Hindlimb muscle (tissue), 1 donor: ENCODE measurements around the gene RAD51B. TPM values are rescaled to one million over a fixed set of nuclear protein-coding genes. Genes with fewer than 3 reads are reported as not detected.
A peak's percentile ranks its signal among the peaks of the same experiment; 100 is the strongest.

Experiments
- DNase-seq: peaks from one replicate; pipeline ENCODE4 v3.0.0-alpha.2; 2013
- polyA plus RNA-seq: library from polyadenylated mRNA; unstranded; fragments of 120-200 nt; gene quantifications from one replicate; pipeline ENCODE4 v1.2.1, GENCODE V29; 2013; ENCODE audit not compliant: insufficient read length

The RAD51B gene
- polyA plus RNA-seq, 1 donor, result 10.2 TPM

GRCh38 chr14:68683326-68683725, 863.7 kb downstream of the RAD51B start:
- no peak for DNase-seq

- DNase-seq, result no peak
Measured at GRCh38 chr14:68684466-68685418, 865.2 kb downstream of the RAD51B start.

- no peak for DNase-seq
Measured at GRCh38 chr14:68685419-68686204, 866.0 kb downstream of the RAD51B start.

GRCh38 chr14:68686205-68686465, 866.6 kb downstream of the RAD51B start:
- DNase-seq, result peak; percentile 72

GRCh38 chr14:68686724-68687123, 867.1 kb downstream of the RAD51B start:
- no peak for DNase-seq

DNA sequence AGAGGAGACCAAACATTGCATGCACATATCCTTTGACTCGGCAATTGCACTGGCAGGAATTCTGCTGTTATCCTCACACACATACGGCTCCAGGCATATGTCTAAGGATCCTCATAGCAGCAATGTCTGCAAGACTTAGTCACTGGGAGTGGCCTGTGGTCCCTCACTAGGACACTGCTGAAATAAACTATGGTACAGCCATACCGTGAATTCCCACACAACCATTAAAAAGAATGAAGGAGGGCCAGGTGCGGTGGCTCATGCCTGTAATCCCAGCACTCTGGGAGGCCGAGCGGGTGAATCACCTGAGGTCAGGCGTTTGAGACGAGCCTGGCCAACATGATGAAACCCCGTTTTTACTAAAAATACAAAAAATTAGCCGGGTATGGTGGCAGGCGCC, 868.2 kb downstream of the RAD51B start:
- no peak for DNase-seq

- peak; percentile 79 for DNase-seq
Measured at GRCh38 chr14:68688872-68689371, 869.3 kb downstream of the RAD51B start.

DNA sequence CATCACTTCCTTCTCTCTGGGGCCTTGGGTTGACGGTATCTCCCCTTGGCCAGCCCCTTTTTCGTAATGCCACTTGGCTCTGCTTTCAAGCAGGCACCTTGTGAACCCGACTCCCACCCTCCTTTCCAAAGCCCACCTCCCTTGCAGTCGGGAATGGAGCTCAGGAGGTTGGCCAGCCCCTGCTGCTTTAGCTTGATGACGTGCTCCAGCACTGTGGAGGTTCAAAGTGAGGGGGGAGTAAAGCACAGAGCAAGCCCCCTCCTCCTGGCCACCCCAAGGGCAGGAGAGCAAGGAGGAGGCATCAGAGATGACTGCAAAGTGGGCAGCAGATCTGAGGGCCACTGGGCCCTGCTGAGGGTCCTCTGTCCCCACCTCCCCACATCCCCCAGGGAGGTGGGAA, 869.9 kb downstream of the RAD51B start:
- DNase-seq, result no peak

DNA sequence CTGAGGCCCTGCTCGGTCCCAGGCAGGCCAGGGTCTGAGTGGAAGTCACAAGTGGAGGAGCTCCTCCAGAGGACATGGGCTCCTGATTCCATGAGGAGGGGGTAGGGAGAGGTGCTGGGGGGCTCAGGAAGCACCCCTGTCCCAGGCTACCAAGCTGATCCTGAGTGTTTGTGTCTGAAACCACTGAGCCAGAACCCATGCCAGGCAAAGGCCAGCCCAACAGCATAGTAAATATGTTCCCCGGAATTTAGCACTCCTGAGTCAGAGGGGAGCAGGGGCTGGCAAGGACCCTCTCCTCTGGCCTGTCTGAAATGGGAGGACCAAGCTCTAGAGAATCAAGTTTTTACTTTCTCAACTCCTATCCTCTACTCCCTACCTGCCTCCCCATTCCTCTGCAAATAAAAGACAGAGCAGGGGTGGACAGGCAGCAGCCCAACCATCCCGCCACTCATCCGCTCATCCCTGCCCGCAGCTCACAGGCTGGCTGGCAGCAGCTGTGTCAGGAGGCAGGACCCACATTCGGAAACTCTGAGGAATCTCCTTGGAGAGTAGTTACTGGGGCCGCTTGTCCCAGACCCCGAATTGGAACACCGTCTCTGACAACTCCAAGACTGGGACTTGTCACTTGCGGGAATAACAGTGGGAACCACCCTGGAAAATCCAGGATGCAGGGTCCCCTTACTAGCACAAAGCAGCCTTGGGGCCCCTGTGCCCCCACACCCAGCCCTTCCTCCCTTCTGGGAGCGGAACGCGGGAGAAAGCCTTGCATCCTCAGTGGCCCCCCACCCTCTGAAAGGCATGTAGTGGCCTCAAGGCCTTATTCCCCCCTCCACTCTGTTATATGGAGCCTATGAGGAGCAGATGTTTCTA, 870.7 kb downstream of the RAD51B start:
- DNase-seq, result no peak

DNA sequence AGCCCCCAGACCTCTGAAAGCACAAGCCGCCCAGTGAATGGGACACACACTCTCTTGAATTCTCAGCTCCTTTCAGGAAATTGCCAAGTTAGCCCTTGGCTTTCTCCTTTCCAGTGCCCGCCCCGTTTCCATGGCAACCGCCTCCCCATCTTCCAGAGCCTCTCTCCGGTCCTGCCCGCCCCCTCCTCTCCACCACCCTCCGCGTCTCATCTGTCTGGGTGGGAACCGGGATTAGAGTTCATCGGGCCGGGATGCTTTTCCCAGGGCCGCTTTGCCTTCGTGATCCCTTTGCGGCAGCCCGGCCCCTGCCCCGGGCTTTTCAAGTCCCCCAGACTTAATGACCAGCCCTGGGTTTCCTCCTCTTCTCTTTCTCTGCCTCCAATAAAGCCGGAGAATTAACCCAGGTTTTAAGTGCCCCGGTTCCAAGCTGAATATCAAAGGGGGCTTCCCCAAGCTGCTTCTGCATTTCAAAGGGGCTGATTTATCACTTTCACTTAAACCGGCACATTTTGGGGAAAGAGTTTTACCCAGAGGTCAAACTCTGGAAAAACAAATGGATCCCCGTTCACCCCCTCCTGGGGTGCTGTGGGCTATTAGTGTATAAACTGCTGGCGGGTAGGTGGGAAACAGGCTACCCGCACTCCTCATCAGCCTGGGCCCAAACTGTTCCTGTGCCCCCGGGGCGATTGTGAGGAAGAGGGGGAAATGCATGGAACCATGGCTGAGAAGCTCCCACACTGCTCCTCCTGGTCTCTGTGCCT, 871.6 kb downstream of the RAD51B start:
- no peak for DNase-seq

- DNase-seq, result no peak
Measured at GRCh38 chr14:68691792-68692118, 872.2 kb downstream of the RAD51B start.

- DNase-seq, result no peak
Measured at GRCh38 chr14:68692216-68692615, 872.6 kb downstream of the RAD51B start.

DNA sequence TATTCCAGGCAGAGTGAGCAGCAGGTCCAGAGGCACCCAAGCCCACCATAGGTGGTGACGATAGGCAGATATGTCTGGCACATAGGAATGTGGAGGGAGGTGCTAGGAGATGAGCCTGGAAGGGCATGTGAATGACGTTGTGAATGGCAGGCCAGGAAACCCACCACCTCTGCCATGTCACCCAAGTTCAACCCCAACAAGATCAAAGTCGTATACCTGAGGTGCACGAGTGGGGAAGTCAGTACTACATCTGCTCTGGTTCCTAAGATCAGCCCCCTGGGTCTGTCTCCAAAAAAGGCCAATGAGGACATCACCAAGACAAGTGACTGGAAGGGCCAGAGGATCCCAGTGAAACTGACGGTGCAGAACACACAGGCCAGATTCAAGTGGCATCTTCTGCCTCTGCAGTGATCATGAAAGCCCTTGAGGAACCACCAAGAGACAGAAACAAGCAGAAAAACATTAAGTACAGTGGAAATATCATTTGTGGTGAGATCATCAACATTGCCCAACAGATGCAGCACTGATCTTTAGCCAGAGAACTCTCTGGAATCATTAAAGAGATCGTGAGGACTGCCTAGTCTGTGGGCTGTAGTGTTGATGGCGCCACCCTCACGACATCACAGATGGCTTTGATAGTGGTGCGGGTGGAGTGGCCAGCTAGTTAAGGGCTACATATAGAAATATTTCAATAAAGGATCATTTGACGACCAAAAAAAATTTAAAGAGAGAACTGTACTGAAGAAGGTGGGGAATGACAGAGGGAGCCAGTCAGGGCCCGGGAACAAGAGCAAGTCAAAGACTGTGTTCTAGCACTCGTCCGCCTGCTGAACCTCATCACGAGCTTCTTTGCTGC, 873.6 kb downstream of the RAD51B start:
- DNase-seq, result no peak

DNA sequence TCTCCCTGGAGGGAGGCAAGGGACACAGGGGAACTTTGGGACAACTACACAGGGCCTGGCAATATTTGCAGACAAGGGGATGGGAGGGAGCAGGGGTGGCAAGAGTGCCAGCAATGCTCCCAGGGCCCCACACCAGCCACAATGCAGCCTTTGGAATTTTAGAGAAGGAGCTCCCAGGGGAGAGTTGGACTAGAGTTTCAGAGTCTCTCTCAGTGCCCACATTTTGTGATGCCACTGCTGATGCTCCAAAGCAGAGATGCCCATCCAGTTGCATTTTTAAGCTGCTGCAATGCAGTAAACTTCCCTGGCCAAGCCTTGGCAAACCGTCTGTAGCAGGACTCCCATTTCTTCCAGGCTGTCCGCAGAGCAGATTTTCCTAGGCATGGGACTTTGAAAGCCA, 874.3 kb downstream of the RAD51B start:
- DNase-seq, result no peak

DNA sequence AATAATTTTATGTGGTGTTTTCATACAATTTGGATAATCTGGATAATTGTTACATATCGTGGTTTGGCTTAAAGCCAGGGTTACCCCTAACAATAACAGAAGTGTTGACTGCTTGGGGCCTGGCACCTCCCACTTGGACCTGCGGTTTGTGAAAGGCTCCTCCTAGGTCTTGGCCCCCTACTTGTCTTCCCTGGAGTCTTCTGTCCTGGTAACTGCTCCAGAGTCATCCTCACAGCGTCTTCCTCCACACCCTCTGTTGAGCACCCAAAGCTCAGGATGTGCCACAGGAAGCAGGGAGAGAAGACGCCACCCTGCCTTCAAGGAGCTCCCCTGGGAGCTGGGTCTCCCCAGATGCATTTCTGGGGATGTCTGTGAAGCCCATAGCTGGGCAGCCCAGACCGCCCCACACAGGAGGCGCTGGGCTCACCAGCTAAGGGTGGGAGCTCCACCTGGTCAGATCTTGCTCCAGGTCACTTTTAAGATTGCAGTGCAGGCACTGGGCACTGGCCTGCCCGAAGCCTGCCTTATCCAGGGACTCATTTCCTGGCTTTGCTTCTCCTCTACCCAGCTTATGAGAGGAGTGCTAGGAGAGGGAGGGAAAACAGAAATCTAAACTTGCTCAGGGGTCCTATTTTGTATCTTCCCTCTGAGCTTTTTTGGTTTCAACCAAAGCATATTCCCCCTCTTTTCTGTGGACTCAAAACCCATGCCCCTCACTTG, 875.1 kb downstream of the RAD51B start:
- no peak for DNase-seq

DNA sequence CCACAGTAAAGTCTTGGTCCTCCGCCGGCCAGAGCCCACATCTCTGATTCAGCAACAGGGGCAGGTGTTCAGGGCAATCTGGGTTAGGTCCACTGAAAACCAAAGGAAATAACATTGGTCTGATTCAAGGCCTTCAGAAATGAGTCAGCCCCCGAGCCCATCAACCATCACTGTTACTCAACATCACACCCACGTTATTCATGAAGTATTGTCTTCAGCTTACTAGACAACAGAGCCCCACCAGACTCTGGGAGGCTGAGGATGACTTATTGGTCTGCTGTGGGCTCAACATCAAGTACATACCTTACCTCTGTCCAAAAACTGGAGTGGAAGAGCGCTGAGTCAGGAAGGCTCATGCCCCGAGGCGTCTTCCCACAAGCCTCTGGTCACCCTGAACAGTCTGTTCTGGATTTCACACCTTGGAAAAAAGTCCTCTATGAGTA, 875.8 kb downstream of the RAD51B start:
- no peak for DNase-seq

DNA sequence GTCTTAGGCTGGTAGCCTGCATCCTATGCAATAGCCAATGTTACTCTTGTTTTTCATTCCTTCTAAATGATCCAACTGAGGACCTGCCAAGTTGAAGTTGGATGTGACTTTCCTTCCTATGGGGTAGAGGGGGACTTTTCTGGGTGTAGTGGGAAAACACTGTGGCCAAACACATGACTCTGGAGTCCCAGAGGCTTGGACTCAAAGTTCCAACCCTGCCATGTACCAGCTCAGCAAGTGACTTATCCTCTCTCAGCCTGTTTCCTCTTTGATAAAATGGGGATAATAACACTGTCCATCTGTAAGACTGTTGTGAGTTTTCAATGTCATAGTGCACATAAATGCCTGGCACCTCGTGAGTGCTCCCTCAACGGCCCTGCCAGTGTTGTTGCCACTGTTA, 876.3 kb downstream of the RAD51B start:
- DNase-seq, result no peak

GRCh38 chr14:68696266-68696665, 876.7 kb downstream of the RAD51B start:
- DNase-seq, result no peak

- DNase-seq, result no peak
Measured at GRCh38 chr14:68696721-68697495, 877.3 kb downstream of the RAD51B start.
